C4-2B (cell line): Measurements from ENCODE around the gene HS2ST1.

Experiments used
- H3K27ac ChIP-seq: fragments of 450-650 bp; 2 replicates; pipeline ENCODE4 v1.5.1; 2017
- ZFX ChIP-seq: fragments of 450-650 bp; IDR thresholded peaks from 2 replicates; pipeline ENCODE4 v1.6.1; 2017
- TF ChIP-seq, protein P1 (sequence below): fragments of 450-650 bp; conservative IDR thresholded peaks from 2 replicates; pipeline ENCODE4 v1.5.1; 2017; ENCODE audit warnings: mild to moderate bottlenecking

HS2ST1 gene

DNA sequence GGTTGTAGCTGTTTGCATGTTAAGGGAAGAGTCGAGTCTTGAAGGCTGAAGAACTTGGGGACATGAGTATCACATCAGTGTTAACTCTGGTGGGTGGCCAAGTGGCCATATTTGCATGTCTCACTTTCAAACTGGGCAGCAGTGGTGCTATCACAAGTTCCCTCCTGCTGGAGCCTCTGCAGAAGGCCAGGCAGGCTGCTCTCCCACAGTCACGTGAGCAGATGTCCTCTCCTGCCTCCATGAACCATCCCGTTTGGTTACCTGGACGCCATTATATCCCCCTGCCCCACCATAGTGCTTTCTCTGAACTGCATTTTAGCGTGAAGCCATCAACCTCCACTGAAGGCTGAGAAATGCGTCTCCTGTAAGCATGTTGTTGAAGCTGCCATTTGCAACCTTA, 209.2 kb downstream of the HS2ST1 start:
- no peak overlapping the region for H3K27ac ChIP-seq
- no peak for TF ChIP-seq ZFX
- TF ChIP-seq, protein P1, sequence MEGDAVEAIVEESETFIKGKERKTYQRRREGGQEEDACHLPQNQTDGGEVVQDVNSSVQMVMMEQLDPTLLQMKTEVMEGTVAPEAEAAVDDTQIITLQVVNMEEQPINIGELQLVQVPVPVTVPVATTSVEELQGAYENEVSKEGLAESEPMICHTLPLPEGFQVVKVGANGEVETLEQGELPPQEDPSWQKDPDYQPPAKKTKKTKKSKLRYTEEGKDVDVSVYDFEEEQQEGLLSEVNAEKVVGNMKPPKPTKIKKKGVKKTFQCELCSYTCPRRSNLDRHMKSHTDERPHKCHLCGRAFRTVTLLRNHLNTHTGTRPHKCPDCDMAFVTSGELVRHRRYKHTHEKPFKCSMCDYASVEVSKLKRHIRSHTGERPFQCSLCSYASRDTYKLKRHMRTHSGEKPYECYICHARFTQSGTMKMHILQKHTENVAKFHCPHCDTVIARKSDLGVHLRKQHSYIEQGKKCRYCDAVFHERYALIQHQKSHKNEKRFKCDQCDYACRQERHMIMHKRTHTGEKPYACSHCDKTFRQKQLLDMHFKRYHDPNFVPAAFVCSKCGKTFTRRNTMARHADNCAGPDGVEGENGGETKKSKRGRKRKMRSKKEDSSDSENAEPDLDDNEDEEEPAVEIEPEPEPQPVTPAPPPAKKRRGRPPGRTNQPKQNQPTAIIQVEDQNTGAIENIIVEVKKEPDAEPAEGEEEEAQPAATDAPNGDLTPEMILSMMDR = no peak

DNA sequence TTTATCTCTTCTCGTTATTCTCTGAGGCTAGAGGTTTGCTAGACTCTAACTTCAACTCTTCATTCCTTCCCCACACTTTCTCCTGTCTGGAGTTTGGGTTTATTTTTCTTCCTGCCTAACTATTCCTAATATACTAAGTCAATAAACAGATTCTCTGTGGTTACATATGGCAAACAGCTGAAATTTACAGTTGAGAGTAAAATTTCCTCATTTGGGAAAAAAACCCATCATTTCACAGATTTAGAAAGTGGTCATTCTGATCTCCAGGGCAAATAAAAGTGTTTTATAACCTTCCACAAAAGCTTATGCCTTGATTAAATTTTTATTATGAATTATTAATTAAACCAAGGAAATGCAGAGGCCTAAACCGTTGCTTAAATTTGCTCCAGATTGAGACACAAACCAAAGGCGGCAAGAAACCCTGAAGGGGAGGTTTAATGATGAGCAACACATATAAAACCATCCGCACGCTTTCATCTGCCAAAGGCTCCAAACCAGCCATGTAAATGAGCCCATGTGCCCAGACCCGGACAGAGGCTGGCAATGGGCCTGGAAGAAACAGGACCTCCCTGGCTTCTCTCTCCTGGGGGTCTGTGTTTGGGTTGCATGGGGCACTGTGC, 212.6 kb downstream of the HS2ST1 start:
- no peak overlapping the region for H3K27ac ChIP-seq
- TF ChIP-seq, protein P1 = no peak
- no peak for TF ChIP-seq ZFX

DNA sequence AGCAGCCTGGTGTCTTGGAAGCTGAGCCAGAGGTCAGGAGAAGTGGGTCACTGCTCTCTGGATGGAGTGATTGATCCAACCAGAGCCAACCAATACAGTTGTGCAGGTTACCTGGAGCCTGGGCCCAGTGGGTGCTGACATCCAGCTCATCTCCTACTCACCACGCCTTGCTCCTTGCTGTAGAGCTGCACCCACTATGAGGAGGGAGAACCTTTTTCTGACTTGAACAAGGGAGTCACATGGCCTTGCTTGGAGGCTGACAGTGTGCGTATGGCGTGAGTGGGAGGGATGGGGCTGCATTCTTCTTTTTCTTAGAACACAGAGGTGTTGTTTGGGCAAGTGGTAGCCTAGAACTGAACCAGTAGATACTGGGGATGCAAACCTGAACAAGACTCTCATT, 213.1 kb downstream of the HS2ST1 start:
- no peak for TF ChIP-seq ZFX
- TF ChIP-seq, protein P1 = no peak
- H3K27ac ChIP-seq = no peak overlapping the region

DNA sequence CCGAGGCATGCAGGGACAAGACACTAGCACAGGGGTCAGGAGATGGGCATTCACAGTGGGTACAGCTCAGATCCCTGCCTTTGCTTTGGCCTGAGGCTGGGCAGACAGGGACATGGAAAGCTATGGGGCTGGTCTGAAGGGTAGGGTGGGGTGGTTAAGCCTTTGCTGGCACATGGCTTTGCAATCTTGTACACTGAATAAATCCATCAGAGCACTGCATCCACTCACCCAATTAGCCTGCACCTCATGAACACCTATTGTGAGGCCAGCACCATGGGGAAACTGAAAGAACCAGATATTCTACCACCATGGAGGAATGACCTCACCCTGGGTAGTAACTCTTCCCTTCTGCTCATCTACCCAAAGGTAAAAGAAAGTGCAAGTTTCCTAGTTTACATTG, 214.6 kb downstream of the HS2ST1 start:
- H3K27ac ChIP-seq = no peak overlapping the region
- TF ChIP-seq ZFX = no peak
- TF ChIP-seq, protein P1 = no peak

DNA sequence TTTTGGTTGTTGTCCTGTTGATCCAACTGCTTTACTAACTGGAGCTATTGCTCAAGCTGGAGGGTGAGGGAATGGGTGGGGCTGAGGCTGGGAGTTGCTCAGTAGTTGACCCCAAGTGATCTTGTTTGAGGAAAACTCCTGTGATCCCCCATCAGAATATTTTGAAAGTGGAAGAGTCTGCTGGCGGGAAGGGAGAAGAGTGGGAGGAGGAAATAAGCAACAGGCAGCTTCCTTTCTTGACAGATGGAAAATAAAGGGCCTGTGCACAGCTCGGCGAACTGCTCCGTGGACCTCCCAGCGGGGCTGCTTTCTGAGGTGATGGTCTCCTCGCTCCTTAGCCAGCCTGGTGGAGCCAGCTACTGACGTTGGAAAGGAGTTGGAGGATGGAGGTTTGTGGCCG, 215.2 kb downstream of the HS2ST1 start:
- no peak for TF ChIP-seq ZFX
- TF ChIP-seq, protein P1 = no peak
- no peak overlapping the region for H3K27ac ChIP-seq

DNA sequence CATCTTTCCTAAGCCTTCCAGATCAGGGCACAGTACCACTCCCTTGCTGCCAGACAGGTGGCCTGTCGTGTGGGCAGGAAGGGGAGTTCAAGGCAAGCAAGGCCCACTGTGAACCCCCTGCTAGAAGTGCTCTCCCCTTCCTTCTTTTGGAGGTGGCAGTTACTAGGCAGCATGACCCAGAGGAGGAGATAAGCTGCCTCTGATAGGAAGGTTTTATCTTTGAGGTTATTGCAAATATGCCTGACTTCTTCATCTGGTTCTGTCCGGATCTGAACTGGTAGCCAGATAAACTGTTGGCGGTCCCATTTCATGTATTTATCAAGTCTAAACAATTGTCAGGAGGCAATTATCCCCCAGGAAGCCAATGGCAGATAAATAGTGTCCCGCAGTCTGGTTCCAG, 216.0 kb downstream of the HS2ST1 start:
- TF ChIP-seq ZFX = no peak
- TF ChIP-seq, protein P1 = no peak
- H3K27ac ChIP-seq = no peak overlapping the region

DNA sequence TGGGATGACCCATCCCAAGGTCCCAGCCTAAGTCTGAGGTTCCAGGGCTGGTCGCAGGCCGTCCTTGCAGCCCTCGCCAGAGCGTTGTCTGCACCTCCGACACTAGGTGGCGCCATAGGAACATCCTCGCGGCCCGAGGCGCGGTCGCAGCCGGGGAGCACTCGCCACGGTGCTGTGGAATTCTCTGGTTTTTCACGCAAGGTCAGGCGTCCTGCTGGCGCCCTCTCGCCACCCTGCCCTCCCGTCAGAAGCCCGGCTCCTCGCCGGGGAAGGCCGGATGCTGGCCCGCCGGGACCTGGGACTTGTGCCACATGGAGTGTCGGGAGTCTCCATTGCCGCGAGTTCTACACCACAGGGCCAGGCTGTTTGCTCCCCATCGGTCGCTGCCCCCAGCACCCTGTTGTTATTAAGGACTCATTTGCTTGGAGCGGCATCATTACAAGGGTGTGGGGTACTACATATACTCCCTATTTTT, 217.4 kb downstream of the HS2ST1 start:
- no peak for TF ChIP-seq ZFX
- TF ChIP-seq, protein P1 = peak; percentile 96
- H3K27ac ChIP-seq = no peak overlapping the region
